K562 treated with DMSO at 1 percent for 48 hours (cell line): ENCODE data around the gene GCNT1. TPM values are rescaled to one million over a fixed set of nuclear protein-coding genes. Genes with fewer than 3 reads are reported as not detected.

Source experiments
- total RNA-seq: library from RNA; unstranded; fragments of 300-600 nt; gene quantifications from 2 replicates; pipeline ENCODE4 v1.2.3, GENCODE V29; 2022; ENCODE audit warnings: low replicate concordance; ENCODE audit errors: extremely low read depth

Gene GCNT1
- not detected in 2 replicates for total RNA-seq

GRCh38 chr9:76458903-76459693 is at the start of gene GCNT1:
TSS of gene GCNT1 (plus strand) at chr9:76459182. CDS start at chr9:76502382, 43,200 bp downstream.

Other genes starting within 250 kb of the GCNT1 start
- not detected in 2 replicates for gene RFK, start 64.8 kb upstream of the GCNT1 start, total RNA-seq